Measurements from ENCODE around the gene ZNF827.

ZNF827 gene

GRCh38 chr4:145866991-145867390 is 71.6 kb downstream of the ZNF827 start:
- Histone ChIP-seq H3K27me3 (ENCODE audit: control insufficient read depth, low read length) (no peaks in the 10 kb centered on the region), H3K36me3 (ENCODE audit: control insufficient read depth, low read length) (peaks cover 50% of the 10 kb centered on the region), H3K9me3 (ENCODE audit: control insufficient read depth, insufficient read depth, low read length) (no peaks in the 10 kb centered on the region), H3K4me1 (ENCODE audit: control insufficient read depth, low read length) (0 out of 2 replicates have a peak, but pooled peaks cover 2% of the 10 kb centered on the region), H3K27ac (ENCODE audit: low read depth, low read length) (no peak overlapping the region), H4K20me1 (ENCODE audit: control insufficient read depth, insufficient read depth, low read depth, low read length) (peaks cover 3% of the 10 kb centered on the region; the same call in 1 of the 2 replicates), H3K4me3 (ENCODE audit: low read length) (no peak overlapping the region), H3K79me2 (ENCODE audit: control insufficient read depth, low read length) (peaks cover 5% of the 10 kb centered on the region; the same call in 1 of the 2 replicates), H3K4me2 (ENCODE audit: low read length) (no peak overlapping the region), H3F3A (ENCODE audit: control insufficient read depth, insufficient read depth) (no peaks in the 10 kb centered on the region), H3K9me2 (replicated peaks; ENCODE audit: control insufficient read depth, low read length) (no peaks in the 10 kb centered on the region)
- TF ChIP-seq CTCF (IDR thresholded peaks at IDR 0.05; ENCODE audit: low read depth, low read length, poor library complexity, severe bottlenecking): no peak
- no peak for TF ChIP-seq EZH2phosphoT487 (IDR thresholded peaks at IDR 0.05; ENCODE audit: borderline replicate concordance, low read length)

GRCh38 chr4:145865274-145865941 is 73.2 kb downstream of the ZNF827 start:
- Histone ChIP-seq H3K4me2 (ENCODE audit: low read length) (no peak overlapping the region), H3K27ac (ENCODE audit: low read depth, low read length) (no peak overlapping the region), H3K4me1 (ENCODE audit: control insufficient read depth, low read length) (0 out of 2 replicates have a peak, but pooled peaks cover 2% of the 10 kb centered on the region), H4K20me1 (ENCODE audit: control insufficient read depth, insufficient read depth, low read depth, low read length) (peaks cover 3% of the 10 kb centered on the region; the same call in 1 of the 2 replicates), H3F3A (ENCODE audit: control insufficient read depth, insufficient read depth) (no peaks in the 10 kb centered on the region), H3K9me2 (replicated peaks; ENCODE audit: control insufficient read depth, low read length) (no peaks in the 10 kb centered on the region), H3K36me3 (ENCODE audit: control insufficient read depth, low read length) (peaks cover 61% of the 10 kb centered on the region), H3K4me3 (ENCODE audit: low read length) (no peak overlapping the region), H3K9me3 (ENCODE audit: control insufficient read depth, insufficient read depth, low read length) (no peaks in the 10 kb centered on the region), H3K27me3 (ENCODE audit: control insufficient read depth, low read length) (no peaks in the 10 kb centered on the region), H3K79me2 (ENCODE audit: control insufficient read depth, low read length) (peaks cover 5% of the 10 kb centered on the region; the same call in 1 of the 2 replicates)
- TF ChIP-seq EZH2phosphoT487 (IDR thresholded peaks at IDR 0.05; ENCODE audit: borderline replicate concordance, low read length): no peak
- TF ChIP-seq CTCF (IDR thresholded peaks at IDR 0.05; ENCODE audit: low read depth, low read length, poor library complexity, severe bottlenecking): no peak

- no peaks in the 10 kb centered on the region for H3K27me3 ChIP-seq (ENCODE audit: control insufficient read depth, low read length)
- no peak overlapping the region for H3K27ac ChIP-seq (ENCODE audit: low read depth, low read length)
- H3K9me3 ChIP-seq (ENCODE audit: control insufficient read depth, insufficient read depth, low read length): no peaks in the 10 kb centered on the region
- TF ChIP-seq CTCF (IDR thresholded peaks at IDR 0.05; ENCODE audit: low read depth, low read length, poor library complexity, severe bottlenecking) (no peak), EZH2phosphoT487 (IDR thresholded peaks at IDR 0.05; ENCODE audit: borderline replicate concordance, low read length) (no peak)
- H4K20me1 ChIP-seq (ENCODE audit: control insufficient read depth, insufficient read depth, low read depth, low read length): no peaks in the 10 kb centered on the region
- no peak overlapping the region for H3K4me2 ChIP-seq (ENCODE audit: low read length)
- H3K4me1 ChIP-seq (ENCODE audit: control insufficient read depth, low read length): 0 out of 2 replicates have a peak, but pooled peaks cover 2% of the 10 kb centered on the region
- H3K79me2 ChIP-seq (ENCODE audit: control insufficient read depth, low read length): peaks cover 5% of the 10 kb centered on the region; the same call in 1 of the 2 replicates
- no peaks in the 10 kb centered on the region for H3K9me2 ChIP-seq (replicated peaks; ENCODE audit: control insufficient read depth, low read length)
- peaks cover 51% of the 10 kb centered on the region for H3K36me3 ChIP-seq (ENCODE audit: control insufficient read depth, low read length)
- H3F3A ChIP-seq (ENCODE audit: control insufficient read depth, insufficient read depth): no peaks in the 10 kb centered on the region
- no peak overlapping the region for H3K4me3 ChIP-seq (ENCODE audit: low read length)
Measured at GRCh38 chr4:145863191-145863590, 75.4 kb downstream of the ZNF827 start.
